CD4-positive, alpha-beta T cell treated with Interleukin-4 for 1 hour (primary cell): Measurements from ENCODE around the gene GOLM1.

Experiments used
- DNase-seq, 2 donors: peaks; one replicate each; pipeline ENCODE4 v3.0.0-alpha.2; 2020 to 2022

Gene GOLM1

DNA sequence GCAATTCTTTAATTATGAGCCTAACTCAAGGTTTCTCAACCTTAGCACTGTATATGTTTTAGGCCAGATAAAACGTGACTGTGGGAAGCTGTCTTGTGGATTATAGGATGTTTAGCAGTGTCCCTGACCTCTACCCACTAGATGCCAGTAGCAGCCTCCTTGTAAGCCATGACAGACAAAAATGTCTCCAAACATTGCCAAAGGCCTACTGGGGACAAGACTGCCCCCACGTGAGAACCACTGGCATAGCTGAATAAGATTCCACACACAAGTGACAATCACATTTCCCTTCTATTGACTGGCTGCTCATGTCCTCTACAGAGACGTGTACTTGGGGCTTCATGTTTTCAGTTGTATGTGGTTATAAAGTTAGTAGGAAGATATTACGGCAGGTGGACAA, 55.4 kb downstream of the GOLM1 start:
- DNase-seq = no peak

DNA sequence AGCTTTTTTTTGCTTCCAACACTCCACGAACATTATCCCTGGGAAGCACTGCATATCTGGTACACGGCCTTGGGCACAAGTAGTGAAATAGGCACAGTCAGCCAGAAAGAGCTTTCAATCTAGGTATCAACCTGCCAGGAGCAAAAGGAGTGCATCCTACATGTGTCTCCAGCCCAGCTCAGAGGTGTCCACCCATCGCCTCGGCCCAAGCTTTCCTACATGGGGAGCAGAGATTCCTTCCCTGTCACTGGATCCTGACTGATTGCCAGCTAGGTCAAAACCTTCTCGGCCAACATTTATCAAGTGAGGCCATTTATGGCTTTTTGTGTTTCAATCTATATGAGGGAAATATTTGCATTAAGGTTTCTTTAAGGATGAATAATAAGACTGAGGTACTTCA, 55.8 kb downstream of the GOLM1 start:
- DNase-seq = no peak

DNA sequence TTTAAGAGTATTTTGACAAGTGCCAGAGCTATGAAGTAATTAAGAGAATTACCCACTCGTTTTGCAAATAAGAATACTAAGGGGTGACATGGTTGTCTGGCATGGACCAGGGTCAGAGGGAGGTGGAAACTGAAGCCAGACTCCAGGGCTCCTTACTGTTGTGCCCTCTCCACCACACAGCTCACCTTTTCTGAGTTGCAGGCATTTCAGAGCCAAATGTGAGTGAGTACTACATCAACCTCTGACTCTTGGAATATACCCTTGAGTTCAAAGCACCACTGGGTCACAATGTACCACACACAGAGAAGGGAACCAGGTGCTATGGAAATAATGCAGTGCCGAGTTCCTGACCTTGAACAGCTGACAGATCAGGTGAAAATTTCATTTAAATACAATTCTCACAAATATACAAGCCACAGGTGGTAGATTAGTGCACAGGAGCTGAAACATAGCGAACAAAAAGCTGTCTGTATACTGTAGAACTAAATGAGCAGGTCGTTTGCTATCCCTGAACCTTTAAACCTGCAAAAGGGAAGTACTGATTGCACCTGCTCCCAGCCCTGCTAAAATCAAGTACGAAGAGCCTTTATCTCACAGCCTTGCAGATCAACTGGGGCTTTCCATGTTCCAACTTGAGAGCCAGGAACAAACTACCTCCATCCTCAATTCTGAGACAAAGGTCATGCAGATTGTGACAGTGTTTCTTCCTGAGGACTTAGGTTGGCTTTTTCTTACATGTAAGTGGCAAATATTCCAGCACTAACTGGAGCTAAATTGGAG, 57.0 kb downstream of the GOLM1 start:
- DNase-seq = no peak

DNA sequence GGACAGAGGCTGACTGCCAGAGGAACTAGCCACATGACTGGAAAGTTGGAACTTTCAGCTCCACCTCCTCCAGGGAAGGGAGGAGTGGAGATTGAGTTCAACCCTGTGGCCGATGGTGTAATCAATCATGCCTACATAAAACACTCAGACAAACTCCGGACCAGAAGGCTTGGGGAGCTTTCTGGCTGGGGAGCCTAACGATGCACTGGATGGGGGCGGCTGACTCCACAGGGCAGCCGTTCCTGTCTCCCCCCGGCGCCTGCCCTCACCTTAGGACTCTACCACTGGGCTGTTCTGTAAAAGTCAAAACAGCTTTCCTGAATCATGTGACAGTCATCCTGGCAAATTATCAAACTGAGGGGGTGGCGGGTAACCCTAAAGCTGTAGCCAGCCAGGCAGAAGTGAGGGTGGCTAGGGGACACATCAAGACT, 58.0 kb downstream of the GOLM1 start:
- no peak for DNase-seq

DNA sequence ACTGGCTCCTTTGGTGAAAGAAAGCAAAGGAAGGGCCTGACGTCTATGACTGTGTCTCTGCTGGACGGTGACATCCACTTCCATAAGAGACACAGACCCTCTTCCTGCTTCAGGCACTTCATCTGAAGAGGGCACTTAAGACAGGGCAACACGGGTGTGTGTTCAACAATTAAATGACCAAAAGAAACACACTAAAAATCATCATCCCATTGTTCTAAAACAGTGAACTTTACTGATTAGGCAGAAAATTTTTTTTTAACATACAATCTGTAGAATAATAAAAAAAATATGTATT, 58.5 kb downstream of the GOLM1 start:
- no peak for DNase-seq

DNA sequence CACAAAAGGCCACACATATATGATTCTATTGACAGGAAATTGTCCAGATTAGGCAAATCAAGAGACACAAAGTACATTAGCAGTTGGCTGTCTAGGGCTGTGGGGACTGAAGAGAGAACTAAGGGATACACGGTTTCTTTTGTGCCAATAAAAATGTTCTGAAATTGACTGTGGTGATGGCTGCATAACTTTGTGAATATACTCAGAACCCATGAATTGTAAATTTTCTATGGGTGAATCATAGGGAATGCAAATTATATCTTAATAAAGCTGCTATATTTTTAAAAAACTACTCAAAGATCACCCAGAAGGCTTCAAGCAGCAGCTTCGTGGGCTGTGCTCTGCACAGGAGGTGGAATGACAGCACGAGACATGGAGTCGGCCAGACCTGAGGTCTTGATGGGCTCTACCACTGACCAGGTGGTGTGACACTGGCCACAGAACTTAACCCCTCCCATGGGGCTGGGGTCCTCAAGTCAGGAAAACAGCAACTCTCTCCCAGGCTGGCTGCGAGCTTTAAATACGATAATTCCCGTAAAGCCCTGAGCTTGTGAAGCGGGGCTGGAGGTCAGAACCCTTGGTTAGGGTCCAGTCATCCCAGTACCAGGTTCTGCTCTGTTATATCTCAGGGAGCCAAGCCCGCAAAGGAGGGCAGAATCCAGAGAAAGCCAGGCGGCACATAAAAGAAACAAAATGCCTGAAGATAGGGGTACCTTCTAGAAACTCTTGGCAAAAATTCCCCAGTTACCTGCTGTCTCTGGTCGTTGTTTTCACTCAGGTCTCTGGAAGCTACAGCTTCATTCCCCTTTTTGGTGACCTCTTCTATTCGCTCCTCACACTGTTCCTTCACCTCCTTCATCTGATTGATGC, 59.1 kb downstream of the GOLM1 start:
- no peak for DNase-seq

- no peak for DNase-seq
These were observed 62.8 kb downstream of the GOLM1 start for GRCh38 chr9:86036555-86036954.

- DNase-seq = no peak
These were observed 63.4 kb downstream of the GOLM1 start for GRCh38 chr9:86035827-86036440.

DNA sequence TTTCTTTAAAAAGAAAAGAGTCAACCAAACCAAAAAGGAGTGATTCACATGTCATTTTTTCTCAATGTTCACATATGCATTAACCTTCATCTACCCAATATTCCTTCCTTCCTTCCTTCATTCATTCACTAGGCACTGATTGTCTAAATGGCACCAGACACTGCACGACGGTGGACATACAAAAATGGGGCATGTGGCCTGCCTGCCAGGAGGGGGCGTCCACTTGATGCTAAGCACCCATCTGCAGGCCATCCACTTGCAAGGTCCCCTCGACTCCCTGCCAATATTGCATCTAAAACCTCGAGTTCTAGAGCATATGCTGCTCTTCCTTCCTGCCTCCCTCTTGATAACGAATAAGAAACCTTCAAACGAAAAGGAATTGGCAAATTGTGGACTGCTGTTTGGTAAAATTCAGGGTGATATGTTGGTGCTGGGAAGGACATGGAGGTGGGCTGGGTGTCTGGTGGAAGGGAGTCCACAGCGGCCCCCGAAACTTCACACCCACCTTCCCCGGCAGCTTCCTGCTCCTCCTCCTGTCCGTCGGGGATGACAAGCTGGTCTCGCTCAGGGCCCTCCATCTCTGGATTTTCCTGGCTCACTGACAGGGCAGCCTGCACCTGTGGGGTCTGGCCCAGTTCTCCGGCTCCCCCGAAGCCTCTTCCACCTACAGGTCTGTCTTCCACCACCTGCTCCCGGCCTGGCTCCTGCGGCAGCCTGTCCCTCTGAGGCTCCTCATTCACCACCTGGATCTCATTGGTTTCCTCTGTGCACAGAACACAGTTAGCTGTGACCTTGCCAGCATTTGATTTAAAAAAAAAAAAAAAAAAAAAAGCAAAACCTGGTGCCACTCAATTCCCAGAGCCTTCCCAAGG, 64.3 kb downstream of the GOLM1 start:
- no peak for DNase-seq

GRCh38 chr9:86027767-86028166, 71.6 kb downstream of the GOLM1 start:
- no peak for DNase-seq

- no peak for DNase-seq
These were observed 76.6 kb downstream of the GOLM1 start for GRCh38 chr9:86022687-86023266.

- DNase-seq = no peak
These were observed 78.2 kb downstream of the GOLM1 start for GRCh38 chr9:86021166-86021565.

DNA sequence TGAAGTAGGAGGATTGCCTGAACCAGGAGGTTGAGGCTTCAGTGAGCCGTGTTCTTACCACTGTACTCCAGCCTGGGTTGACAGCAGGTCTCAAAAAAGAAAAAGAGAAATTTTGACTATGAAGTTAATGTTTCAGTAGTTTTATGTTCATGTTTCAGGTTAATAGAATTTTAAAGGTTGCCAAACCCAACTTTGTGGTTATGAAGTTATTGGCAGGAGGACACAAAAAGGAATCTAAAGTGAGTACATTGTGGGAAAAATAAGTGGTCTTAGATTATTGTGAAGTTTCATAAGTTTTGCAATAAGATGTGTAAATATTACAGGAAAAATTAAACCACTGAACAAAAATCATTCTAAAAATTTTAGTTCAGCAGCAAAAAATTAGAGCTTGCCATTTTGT, 78.6 kb downstream of the GOLM1 start:
- DNase-seq = no peak

DNA sequence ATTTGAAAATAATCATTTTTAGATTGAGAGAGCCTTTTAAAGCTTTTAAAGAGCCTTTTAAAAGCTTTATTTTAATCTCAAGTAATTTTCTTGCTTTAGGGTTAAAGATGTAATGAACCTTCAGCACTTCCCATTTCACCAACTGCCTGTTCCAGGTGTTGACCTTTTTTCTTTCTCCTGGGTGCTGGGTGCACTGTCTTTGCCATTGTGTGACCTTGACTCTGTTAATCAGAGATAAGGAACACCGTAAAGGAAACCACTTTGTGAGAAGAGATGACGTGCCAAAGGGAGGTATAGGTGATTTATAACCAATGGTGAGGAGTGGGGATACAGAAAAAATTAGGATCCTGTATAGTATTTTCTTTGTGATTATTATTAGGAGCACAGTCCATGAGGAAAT, 90.2 kb downstream of the GOLM1 start:
- DNase-seq = no peak

DNA sequence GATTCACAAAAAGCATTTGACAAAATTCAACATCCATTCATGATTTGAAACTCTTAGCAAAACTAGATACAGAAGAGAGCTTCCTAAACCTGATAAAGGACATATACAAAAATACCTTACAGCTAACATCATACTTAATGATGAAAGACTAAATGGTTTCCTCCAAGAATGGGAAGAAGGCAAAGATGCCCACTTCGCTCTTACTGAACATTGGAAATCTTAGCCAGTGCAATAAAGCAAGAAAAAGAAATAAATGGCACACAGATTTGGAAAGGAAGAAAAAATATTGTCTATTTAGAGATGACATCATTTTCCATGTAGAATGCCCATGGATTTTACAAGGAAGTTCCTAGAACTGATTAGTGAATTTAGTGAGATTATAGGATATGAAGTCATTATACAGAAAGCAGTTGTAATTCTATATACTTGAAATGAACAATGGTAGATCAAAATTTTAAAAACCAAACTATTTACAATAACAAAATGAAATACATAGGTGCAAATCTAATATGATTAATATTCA, 94.0 kb downstream of the GOLM1 start:
- DNase-seq = no peak

- DNase-seq = no peak
These were observed 103.8 kb downstream of the GOLM1 start for GRCh38 chr9:85995599-85995998.

DNA sequence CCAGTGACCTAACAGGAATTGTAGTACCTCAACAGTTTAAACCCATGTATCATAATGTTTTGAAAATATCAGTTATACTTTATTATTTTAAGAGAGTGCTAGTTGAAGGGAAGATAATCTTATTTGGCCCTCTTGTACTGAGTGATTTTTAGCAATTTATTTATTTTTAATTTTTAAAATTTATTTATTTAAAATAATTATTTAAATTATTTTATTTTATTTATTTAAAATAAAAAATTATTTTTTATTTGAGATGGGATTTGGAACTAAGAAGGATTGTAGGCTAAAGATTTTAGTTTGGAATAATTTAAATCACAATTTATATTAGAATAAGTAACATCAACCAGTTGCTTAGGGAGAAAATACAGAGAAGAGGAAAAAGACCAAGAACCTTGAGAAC, 104.3 kb downstream of the GOLM1 start:
- no peak for DNase-seq

- no peak for DNase-seq
These were observed 105.2 kb downstream of the GOLM1 start for GRCh38 chr9:85994191-85994590.

GRCh38 chr9:85987236-85987635, 112.1 kb downstream of the GOLM1 start:
- DNase-seq = no peak

- DNase-seq = no peak
These were observed 114.9 kb downstream of the GOLM1 start for GRCh38 chr9:85984457-85984856.

DNA sequence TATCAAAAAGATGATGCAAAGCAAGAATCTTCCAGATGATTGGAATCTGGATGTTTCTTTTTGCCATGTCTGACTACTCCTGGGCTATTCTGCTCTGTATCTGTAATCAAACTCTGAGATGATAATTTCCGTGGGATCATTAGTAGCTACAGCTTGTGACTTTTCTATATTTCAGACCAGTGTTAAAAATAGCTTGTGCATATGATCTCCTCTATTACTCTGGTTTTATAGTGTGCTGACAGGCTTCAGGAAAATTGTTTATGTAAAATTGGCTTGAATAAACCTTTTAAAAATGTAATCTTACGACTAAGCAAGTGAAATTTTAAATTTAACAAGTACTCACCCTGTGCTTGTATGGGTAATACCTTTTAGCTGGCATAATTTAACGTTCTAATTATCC, 118.0 kb downstream of the GOLM1 start:
- no peak for DNase-seq

- DNase-seq = no peak
These were observed 120.9 kb downstream of the GOLM1 start for GRCh38 chr9:85978496-85978895.
